H1 (cell line): ENCODE data around the gene SCCPDH. TPM values are rescaled to one million over a fixed set of nuclear protein-coding genes. Genes with fewer than 3 reads are reported as not detected.

Experiments used
- CTCF ChIA-PET: fragments of 300-600 bp; sonication (Branson Sonifier 250); formaldehyde crosslinking; loops from one replicate; lab custom pipeline; 2021; ENCODE audit not compliant: partially characterized antibody; lab: Charles Lee
- POLR2A ChIA-PET: fragments of 300-600 bp; sonication (Branson Sonifier 250); formaldehyde crosslinking; loops from one replicate; lab custom pipeline; 2021; ENCODE audit warnings: inconsistent platforms; ENCODE audit not compliant: partially characterized antibody; lab: Charles Lee
- DNase-seq, 2 experiments: peaks; one replicate each; pipeline versions ENCODE4 v3.0.0 to v3.0.0-alpha.2; 2010 to 2022; ENCODE audit warnings: low spot score in 2 of 2, low read depth in 1 of 2, mixed read lengths in 1 of 2
- FAIRE-seq: peaks from 2 replicates; lab custom pipeline; 2011; peaks lifted over from hg19 to GRCh38; lab: Jason Lieb, UNC
- H2AFZ ChIP-seq: 2 replicates; pipeline ENCODE4 v1.8.1; 2012; ENCODE audit warnings: low read length, inconsistent platforms
- H2AK5ac ChIP-seq: 2 replicates; pipeline ENCODE4 v1.6.1; 2013; ENCODE audit warnings: low read depth, low read length
- H2BK120ac ChIP-seq: replicated peaks from 2 replicates; pipeline ENCODE3; 2013; ENCODE audit warnings: low read depth, low read length, inconsistent platforms
- H2BK12ac ChIP-seq: 2 replicates; pipeline ENCODE4 v1.6.1; 2013; ENCODE audit warnings: low read depth, low read length
- H2BK15ac ChIP-seq: 2 replicates; pipeline ENCODE4 v1.6.1; 2013; ENCODE audit warnings: low read length
- H2BK20ac ChIP-seq: 2 replicates; pipeline ENCODE4 v1.6.1; 2013; ENCODE audit warnings: low read length
- H2BK5ac ChIP-seq: 2 replicates; pipeline ENCODE4 v1.6.1; 2013; ENCODE audit warnings: low read depth, low read length
- H3K14ac ChIP-seq: 2 replicates; pipeline ENCODE4 v1.6.1; 2013; ENCODE audit warnings: inconsistent platforms; ENCODE audit not compliant: insufficient read length
- H3K18ac ChIP-seq: 2 replicates; pipeline ENCODE4 v1.6.1; 2013; ENCODE audit warnings: low read length; ENCODE audit errors: extremely low read depth
- H3K23ac ChIP-seq: 2 replicates; pipeline ENCODE4 v1.6.1; 2013; ENCODE audit warnings: inconsistent platforms; ENCODE audit not compliant: insufficient read length
- H3K23me2 ChIP-seq: 2 replicates; pipeline ENCODE4 v1.6.1; 2013; ENCODE audit warnings: low read depth, low read length
- H3K27ac ChIP-seq: 2 replicates; pipeline ENCODE4 v1.6.1; 2011; ENCODE audit warnings: low read depth, low read length, inconsistent platforms
- H3K27me3 ChIP-seq, 4 experiments: replicated peaks in 1 of 4; 1 replicate in 1 of 4; 2 replicates in 3 of 4; pipeline versions ENCODE4 v1.6.1 to v1.8.1; 2011 to 2013; ENCODE audit warnings: low read length in 3 of 4, mild to moderate bottlenecking in 3 of 4, inconsistent platforms in 2 of 4, mixed read lengths in 2 of 4, moderate library complexity in 1 of 4; ENCODE audit not compliant: control insufficient read depth in 3 of 4, insufficient read depth in 3 of 4; ENCODE audit errors: extremely low read depth in 1 of 4
- H3K36me3 ChIP-seq, 4 experiments: 2 replicates each; pipeline versions ENCODE4 v1.6.1 to v1.8.1; 2011 to 2013; ENCODE audit warnings: mild to moderate bottlenecking in 4 of 4, low read length in 3 of 4, moderate library complexity in 2 of 4, control low read depth in 1 of 4, inconsistent platforms in 1 of 4; ENCODE audit not compliant: insufficient read depth in 4 of 4, control insufficient read depth in 2 of 4
- H3K4ac ChIP-seq: replicated peaks from 2 replicates; pipeline ENCODE3; 2013; ENCODE audit warnings: low read length, low read depth, mixed read lengths, inconsistent platforms; ENCODE audit not compliant: insufficient read length
- H3K4me1 ChIP-seq, 4 experiments: replicated peaks in 1 of 4; 1 replicate in 1 of 4; 2 replicates in 3 of 4; pipeline versions ENCODE4 v1.6.1 to v1.8.1; 2011 to 2013; ENCODE audit warnings: low read length in 3 of 4, inconsistent platforms in 2 of 4, mixed read lengths in 1 of 4; ENCODE audit not compliant: insufficient read depth in 4 of 4, control insufficient read depth in 3 of 4
- H3K4me2 ChIP-seq, 2 experiments: 2 replicates each; pipeline versions ENCODE4 v1.6.1 to v1.8.1; 2011 to 2013; ENCODE audit warnings: low read depth in 2 of 2, low read length in 2 of 2, control low read depth in 1 of 2, inconsistent platforms in 1 of 2, mild to moderate bottlenecking in 1 of 2; ENCODE audit not compliant: insufficient read depth in 1 of 2
- H3K4me3 ChIP-seq, 4 experiments: fragments of 200-600, 300-600 bp in 1 of 4; sonication (generic), shearing (Covaris generic), sonication (Bioruptor Twin) in 1 of 4; 2 replicates each; pipeline versions ENCODE4 v1.5.1 to v1.8.1; 2011 to 2016; ENCODE audit warnings: low read length in 4 of 4, low read depth in 3 of 4, control low read depth in 2 of 4, inconsistent platforms in 2 of 4, mild to moderate bottlenecking in 2 of 4, mixed read lengths in 1 of 4, moderate library complexity in 1 of 4; ENCODE audit not compliant: insufficient read depth in 2 of 4; ENCODE audit errors: extremely low read depth in 1 of 4
- H3K56ac ChIP-seq: replicated peaks from 2 replicates; pipeline ENCODE3; 2013; ENCODE audit warnings: low read depth, mild to moderate bottlenecking, mixed read lengths, low read length, inconsistent platforms; ENCODE audit not compliant: insufficient read length
- H3K79me1 ChIP-seq: 2 replicates; pipeline ENCODE4 v1.6.1; 2013; ENCODE audit warnings: low read depth, low read length, control low read depth
- H3K79me2 ChIP-seq, 2 experiments: 2 replicates each; pipeline versions ENCODE4 v1.6.1 to v1.8.1; 2012 to 2013; ENCODE audit warnings: low read length in 2 of 2, mild to moderate bottlenecking in 2 of 2, inconsistent platforms in 1 of 2; ENCODE audit not compliant: insufficient read depth in 2 of 2, control insufficient read depth in 1 of 2
- H3K9ac ChIP-seq, 4 experiments: replicated peaks in 1 of 4; 1 replicate in 1 of 4; 2 replicates in 3 of 4; pipeline versions ENCODE4 v1.6.1 to v1.8.1; 2011 to 2013; ENCODE audit warnings: low read depth in 3 of 4, low read length in 3 of 4, control low read depth in 2 of 4, mild to moderate bottlenecking in 2 of 4, moderate library complexity in 2 of 4, inconsistent platforms in 1 of 4; ENCODE audit errors: extremely low read depth in 1 of 4
- H3K9me3 ChIP-seq, 2 experiments: 2 replicates each; pipeline versions ENCODE4 v1.6.1 to v1.8.1; 2012 to 2013; ENCODE audit warnings: mild to moderate bottlenecking in 2 of 2, moderate library complexity in 2 of 2, control low read depth in 1 of 2, inconsistent platforms in 1 of 2, low read depth in 1 of 2, low read length in 1 of 2, mixed read lengths in 1 of 2; ENCODE audit not compliant: insufficient read depth in 2 of 2
- H4K20me1 ChIP-seq, 2 experiments: replicated peaks in 1 of 2; 2 replicates each; pipeline versions ENCODE3 to v1.8.1; 2011 to 2013; ENCODE audit warnings: inconsistent platforms in 2 of 2, low read length in 2 of 2, mild to moderate bottlenecking in 1 of 2; ENCODE audit not compliant: insufficient read depth in 2 of 2, control insufficient read depth in 1 of 2
- H4K5ac ChIP-seq: 2 replicates; pipeline ENCODE4 v1.6.1; 2013; ENCODE audit warnings: low read length, low read depth, mixed read lengths, inconsistent platforms; ENCODE audit not compliant: insufficient read length
- H4K8ac ChIP-seq: 2 replicates; pipeline ENCODE4 v1.8.0; 2013; ENCODE audit warnings: mild to moderate bottlenecking, moderate library complexity, low read length, inconsistent platforms; ENCODE audit not compliant: insufficient read depth; ENCODE audit errors: extremely low read depth
- H4K91ac ChIP-seq: replicated peaks from 2 replicates; pipeline ENCODE3; 2013; ENCODE audit warnings: low read length, mixed read lengths, inconsistent platforms; ENCODE audit not compliant: insufficient read length
- CBX8 ChIP-seq: fragments of 300-800, 300-1000 bp; sonication (generic); IDR thresholded peaks from 2 replicates; pipeline ENCODE4 v1.7.1; 2016; ENCODE audit warnings: low read depth, low read length, borderline replicate concordance
- E2F6 ChIP-seq: IDR thresholded peaks from 2 replicates; pipeline ENCODE4 v1.6.1; 2012; ENCODE audit warnings: inconsistent platforms
- EP300 ChIP-seq, 2 experiments: IDR thresholded peaks; 1 replicate in 1 of 2; 2 replicates in 1 of 2; pipeline ENCODE4 v1.6.1; 2011 to 2012; ENCODE audit warnings: low read depth in 2 of 2, low read length in 2 of 2, mild to moderate bottlenecking in 2 of 2, borderline replicate concordance in 1 of 2, inconsistent platforms in 1 of 2, moderate library complexity in 1 of 2
- HDAC2 ChIP-seq, 2 experiments: fragments of 300-600 bp in 1 of 2; sonication (generic) in 1 of 2; IDR thresholded peaks; 2 replicates each; pipeline ENCODE4 v1.6.1; 2011 to 2012; ENCODE audit warnings: low read depth in 2 of 2, low read length in 2 of 2, mild to moderate bottlenecking in 2 of 2, moderate library complexity in 2 of 2, borderline replicate concordance in 1 of 2, inconsistent platforms in 1 of 2
- HDAC6 ChIP-seq: IDR thresholded peaks from one replicate; pipeline ENCODE4 v1.7.1; 2012; ENCODE audit warnings: low read depth, mild to moderate bottlenecking, inconsistent platforms, low read length, moderate library complexity
- JUND ChIP-seq: IDR thresholded peaks from 2 replicates; pipeline ENCODE4 v1.6.1; 2011; ENCODE audit warnings: mild to moderate bottlenecking, improper control_type of control experiment, low read length
- NANOG ChIP-seq: IDR thresholded peaks from 2 replicates; pipeline ENCODE4 v1.6.1; 2011; ENCODE audit warnings: low read length, low read depth, mild to moderate bottlenecking, inconsistent platforms; ENCODE audit not compliant: insufficient read depth, poor library complexity, severe bottlenecking
- POLR2AphosphoS5 ChIP-seq: IDR thresholded peaks from 2 replicates; pipeline ENCODE4 v1.6.1; 2011; ENCODE audit warnings: low read depth, low read length
- RBBP5 ChIP-seq: IDR thresholded peaks from 2 replicates; pipeline ENCODE4 v1.7.1; 2012; ENCODE audit warnings: low read depth, mild to moderate bottlenecking, inconsistent platforms, low read length, moderate library complexity, borderline replicate concordance
- RXRA ChIP-seq: IDR thresholded peaks from 2 replicates; pipeline ENCODE4 v1.6.1; 2011; ENCODE audit warnings: low read depth, mild to moderate bottlenecking, low read length, moderate library complexity; ENCODE audit not compliant: insufficient read depth
- SIX5 ChIP-seq: IDR thresholded peaks from 2 replicates; pipeline ENCODE4 v1.6.1; 2011; ENCODE audit warnings: mild to moderate bottlenecking, low read depth, low read length
- SP4 ChIP-seq: IDR thresholded peaks from 2 replicates; pipeline ENCODE4 v1.6.1; 2012; ENCODE audit warnings: low read length, inconsistent platforms
- TBP ChIP-seq: IDR thresholded peaks from 2 replicates; pipeline ENCODE4 v1.6.1; 2011; ENCODE audit warnings: low read depth, low read length, improper control_type of control experiment
- WGBS, 2 experiments: shearing (Covaris generic) in 1 of 2; methylation state at CpG; one replicate each; pipeline versions ENCODE4 v1.1.6 to v1.1.7; 2013 to 2015; ENCODE audit warnings: low lambda C conversion rate in 2 of 2, mixed read lengths in 2 of 2, inconsistent platforms in 1 of 2, low coverage in 1 of 2, missing lambda C conversion rate in 1 of 2; ENCODE audit not compliant: insufficient replicate concordance in 2 of 2, insufficient coverage in 1 of 2, insufficient read length in 1 of 2; ENCODE audit errors: extremely low coverage in 1 of 2, missing lambda C conversion rate in 1 of 2; 5-methylcytosine and 5-hydroxymethylcytosine counted together
- polyA plus RNA-seq, 7 experiments: library from polyadenylated mRNA; depleted of rRNA in 3 of 7; stranded (reverse) in 5 of 7; unstranded in 2 of 7; fragments of >200 nt in 5 of 7; fragments of 200-250 nt in 2 of 7; gene quantifications; 1 replicate in 5 of 7; 2 replicates in 1 of 7; 4 replicates in 1 of 7; pipeline versions ENCODE4 v1.2.1 to v1.2.3, GENCODE V29; 2011 to 2013; ENCODE audit warnings: missing spikeins in 2 of 7, mixed read lengths in 2 of 7
- total RNA-seq: library from RNA; stranded (reverse); fragmentation: NEBNext Ultra II Directional; extraction: Animal tissue kit (Norgen Biotek cat#: 25700); gene quantifications from 2 replicates; pipeline ENCODE4 v1.2.1, GENCODE V29; 2021

SCCPDH gene
- total and polyA plus RNA-seq, 2 of the 8 experiments (the other 6 are each of a cell fraction or from before 2014, with no cell fraction given): 9.5 to 17.0 TPM

GRCh38 chr1:246778663-246779062 lies 54.5 kb downstream of the SCCPDH start:
- no peak overlapping the region for H2AFZ ChIP-seq
- no peak overlapping the region for H3K18ac ChIP-seq
- H3K4me1 ChIP-seq: peaks cover 0 to 3% (median 0%) of the 10 kb centered on the region in 4 experiments; a peak in 1 of 7 replicates
- H3K36me3 ChIP-seq: no peaks in the 10 kb centered on the region
- DNase-seq (no peak), FAIRE-seq (no peak)
- H3K56ac ChIP-seq: no peak overlapping the region
- no peaks in the 10 kb centered on the region for H3K23me2 ChIP-seq
- no peak overlapping the region for H3K23ac ChIP-seq
- no peak overlapping the region for H3K4me3 ChIP-seq
- no peak overlapping the region for H3K4me2 ChIP-seq
- ChIA-PET POLR2A (interaction anchor here (1.7 kb wide), 1 partner anchor 9 kb away, joined by 7 read pairs; no protein-coding TSS in a partner anchor), CTCF (interaction anchor here (0.8 to 1.8 kb wide), 3 partner anchors 10 to 16 kb away, joined by 3 to 7 read pairs (median 4); no protein-coding TSS in a partner anchor)
- no peak overlapping the region for H3K27ac ChIP-seq
- H3K9me3 ChIP-seq: no peaks in the 10 kb centered on the region
- no peak overlapping the region for H2BK20ac ChIP-seq
- no peak overlapping the region for H2AK5ac ChIP-seq
- H2BK15ac ChIP-seq: no peak overlapping the region
- H4K91ac ChIP-seq: no peak overlapping the region
- H3K4ac ChIP-seq: no peak overlapping the region
- no peak overlapping the region for H3K9ac ChIP-seq
- H2BK12ac ChIP-seq: no peak overlapping the region
- no peak overlapping the region for H2BK120ac ChIP-seq
- H3K79me1 ChIP-seq: no peaks in the 10 kb centered on the region
- H3K27me3 ChIP-seq: no peaks in the 10 kb centered on the region
- no peak overlapping the region for H3K14ac ChIP-seq
- H4K20me1 ChIP-seq: no peaks in the 10 kb centered on the region
- no peak overlapping the region for H4K5ac ChIP-seq
- no peaks in the 10 kb centered on the region for H3K79me2 ChIP-seq
- 91% methylated on average over 10 of the region's 10 CpGs; no CpG with 5 or more reads in 1 of the 2 experiments for WGBS, 2 experiments
- H2BK5ac ChIP-seq: no peak overlapping the region
- H4K8ac ChIP-seq: no peak overlapping the region
- TF ChIP-seq RXRA: no peak
- TF ChIP-seq POLR2AphosphoS5: no peak
- TF ChIP-seq RBBP5: no peak
- no peak for TF ChIP-seq JUND
- no peak for TF ChIP-seq TBP
- TF ChIP-seq SP4: no peak
- no peak for TF ChIP-seq EP300 (IDR thresholded peaks at IDR 0.05; ENCODE audit: borderline replicate concordance in 1 of 2, low read depth in 2 of 2, low read length in 2 of 2)
- no peak for TF ChIP-seq CBX8
- TF ChIP-seq SIX5: no peak
- TF ChIP-seq NANOG: no peak
- TF ChIP-seq E2F6: no peak
- TF ChIP-seq HDAC2 (IDR thresholded peaks at IDR 0.05; ENCODE audit: borderline replicate concordance in 1 of 2, low read depth in 2 of 2, low read length in 2 of 2): no peak
- no peak for TF ChIP-seq HDAC6
